Measurements from ENCODE around the gene VASN. TPM values are rescaled to one million over a fixed set of nuclear protein-coding genes. Genes with fewer than 3 reads are reported as not detected.

VASN gene
- total and polyA plus RNA-seq, 9 of the 15 experiments (the other 6 are each of a cell fraction or from before 2014, with no cell fraction given), result 0.01 to 2.5 (median 0.41) TPM; not detected in 1

DNA sequence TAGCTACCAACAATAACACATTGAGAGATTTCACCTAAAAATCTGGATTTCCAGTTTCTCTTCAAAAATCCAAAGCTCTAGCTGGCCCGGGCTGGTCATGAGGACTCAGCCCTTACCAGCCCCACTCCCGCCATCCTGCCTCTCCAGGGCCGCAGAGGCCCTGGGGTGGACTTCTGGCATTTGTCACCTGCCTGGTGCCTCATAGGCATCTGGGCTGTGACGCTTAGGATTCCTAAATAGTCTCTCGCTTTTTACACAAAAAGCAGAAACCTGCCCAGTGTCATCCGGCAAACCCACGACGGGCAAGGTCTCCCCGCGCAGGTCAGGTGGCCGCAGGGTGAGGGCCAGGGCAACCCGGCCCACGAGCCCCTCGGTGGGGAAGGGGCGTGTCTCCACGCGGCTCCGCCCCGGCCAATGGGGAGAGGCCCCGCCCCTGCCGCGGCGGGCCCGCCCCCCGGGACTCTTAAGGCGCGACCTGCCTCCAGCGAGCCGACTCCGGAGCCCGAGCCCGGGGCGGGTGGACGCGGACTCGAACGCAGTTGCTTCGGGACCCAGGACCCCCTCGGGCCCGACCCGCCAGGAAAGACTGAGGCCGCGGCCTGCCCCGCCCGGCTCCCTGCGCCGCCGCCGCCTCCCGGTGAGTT, at the start of gene VASN (continued):
- TF ChIP-seq, protein P1, sequence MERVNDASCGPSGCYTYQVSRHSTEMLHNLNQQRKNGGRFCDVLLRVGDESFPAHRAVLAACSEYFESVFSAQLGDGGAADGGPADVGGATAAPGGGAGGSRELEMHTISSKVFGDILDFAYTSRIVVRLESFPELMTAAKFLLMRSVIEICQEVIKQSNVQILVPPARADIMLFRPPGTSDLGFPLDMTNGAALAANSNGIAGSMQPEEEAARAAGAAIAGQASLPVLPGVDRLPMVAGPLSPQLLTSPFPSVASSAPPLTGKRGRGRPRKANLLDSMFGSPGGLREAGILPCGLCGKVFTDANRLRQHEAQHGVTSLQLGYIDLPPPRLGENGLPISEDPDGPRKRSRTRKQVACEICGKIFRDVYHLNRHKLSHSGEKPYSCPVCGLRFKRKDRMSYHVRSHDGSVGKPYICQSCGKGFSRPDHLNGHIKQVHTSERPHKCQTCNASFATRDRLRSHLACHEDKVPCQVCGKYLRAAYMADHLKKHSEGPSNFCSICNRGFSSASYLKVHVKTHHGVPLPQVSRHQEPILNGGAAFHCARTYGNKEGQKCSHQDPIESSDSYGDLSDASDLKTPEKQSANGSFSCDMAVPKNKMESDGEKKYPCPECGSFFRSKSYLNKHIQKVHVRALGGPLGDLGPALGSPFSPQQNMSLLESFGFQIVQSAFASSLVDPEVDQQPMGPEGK (CRISPR knock-in tag; IDR thresholded peaks at IDR 0.05; ENCODE audit: borderline replicate concordance), result no peak
- TF ChIP-seq BRF1 (IDR thresholded peaks at IDR 0.05; ENCODE audit: borderline replicate concordance, extremely low read depth, insufficient read length), result no peak
- no peak for TF ChIP-seq PTBP1 (IDR thresholded peaks at IDR 0.05; ENCODE audit: low read depth, low read length)
- TF ChIP-seq ELF4 (CRISPR knock-in tag; IDR thresholded peaks at IDR 0.05), result no peak
- TF ChIP-seq, protein P2, sequence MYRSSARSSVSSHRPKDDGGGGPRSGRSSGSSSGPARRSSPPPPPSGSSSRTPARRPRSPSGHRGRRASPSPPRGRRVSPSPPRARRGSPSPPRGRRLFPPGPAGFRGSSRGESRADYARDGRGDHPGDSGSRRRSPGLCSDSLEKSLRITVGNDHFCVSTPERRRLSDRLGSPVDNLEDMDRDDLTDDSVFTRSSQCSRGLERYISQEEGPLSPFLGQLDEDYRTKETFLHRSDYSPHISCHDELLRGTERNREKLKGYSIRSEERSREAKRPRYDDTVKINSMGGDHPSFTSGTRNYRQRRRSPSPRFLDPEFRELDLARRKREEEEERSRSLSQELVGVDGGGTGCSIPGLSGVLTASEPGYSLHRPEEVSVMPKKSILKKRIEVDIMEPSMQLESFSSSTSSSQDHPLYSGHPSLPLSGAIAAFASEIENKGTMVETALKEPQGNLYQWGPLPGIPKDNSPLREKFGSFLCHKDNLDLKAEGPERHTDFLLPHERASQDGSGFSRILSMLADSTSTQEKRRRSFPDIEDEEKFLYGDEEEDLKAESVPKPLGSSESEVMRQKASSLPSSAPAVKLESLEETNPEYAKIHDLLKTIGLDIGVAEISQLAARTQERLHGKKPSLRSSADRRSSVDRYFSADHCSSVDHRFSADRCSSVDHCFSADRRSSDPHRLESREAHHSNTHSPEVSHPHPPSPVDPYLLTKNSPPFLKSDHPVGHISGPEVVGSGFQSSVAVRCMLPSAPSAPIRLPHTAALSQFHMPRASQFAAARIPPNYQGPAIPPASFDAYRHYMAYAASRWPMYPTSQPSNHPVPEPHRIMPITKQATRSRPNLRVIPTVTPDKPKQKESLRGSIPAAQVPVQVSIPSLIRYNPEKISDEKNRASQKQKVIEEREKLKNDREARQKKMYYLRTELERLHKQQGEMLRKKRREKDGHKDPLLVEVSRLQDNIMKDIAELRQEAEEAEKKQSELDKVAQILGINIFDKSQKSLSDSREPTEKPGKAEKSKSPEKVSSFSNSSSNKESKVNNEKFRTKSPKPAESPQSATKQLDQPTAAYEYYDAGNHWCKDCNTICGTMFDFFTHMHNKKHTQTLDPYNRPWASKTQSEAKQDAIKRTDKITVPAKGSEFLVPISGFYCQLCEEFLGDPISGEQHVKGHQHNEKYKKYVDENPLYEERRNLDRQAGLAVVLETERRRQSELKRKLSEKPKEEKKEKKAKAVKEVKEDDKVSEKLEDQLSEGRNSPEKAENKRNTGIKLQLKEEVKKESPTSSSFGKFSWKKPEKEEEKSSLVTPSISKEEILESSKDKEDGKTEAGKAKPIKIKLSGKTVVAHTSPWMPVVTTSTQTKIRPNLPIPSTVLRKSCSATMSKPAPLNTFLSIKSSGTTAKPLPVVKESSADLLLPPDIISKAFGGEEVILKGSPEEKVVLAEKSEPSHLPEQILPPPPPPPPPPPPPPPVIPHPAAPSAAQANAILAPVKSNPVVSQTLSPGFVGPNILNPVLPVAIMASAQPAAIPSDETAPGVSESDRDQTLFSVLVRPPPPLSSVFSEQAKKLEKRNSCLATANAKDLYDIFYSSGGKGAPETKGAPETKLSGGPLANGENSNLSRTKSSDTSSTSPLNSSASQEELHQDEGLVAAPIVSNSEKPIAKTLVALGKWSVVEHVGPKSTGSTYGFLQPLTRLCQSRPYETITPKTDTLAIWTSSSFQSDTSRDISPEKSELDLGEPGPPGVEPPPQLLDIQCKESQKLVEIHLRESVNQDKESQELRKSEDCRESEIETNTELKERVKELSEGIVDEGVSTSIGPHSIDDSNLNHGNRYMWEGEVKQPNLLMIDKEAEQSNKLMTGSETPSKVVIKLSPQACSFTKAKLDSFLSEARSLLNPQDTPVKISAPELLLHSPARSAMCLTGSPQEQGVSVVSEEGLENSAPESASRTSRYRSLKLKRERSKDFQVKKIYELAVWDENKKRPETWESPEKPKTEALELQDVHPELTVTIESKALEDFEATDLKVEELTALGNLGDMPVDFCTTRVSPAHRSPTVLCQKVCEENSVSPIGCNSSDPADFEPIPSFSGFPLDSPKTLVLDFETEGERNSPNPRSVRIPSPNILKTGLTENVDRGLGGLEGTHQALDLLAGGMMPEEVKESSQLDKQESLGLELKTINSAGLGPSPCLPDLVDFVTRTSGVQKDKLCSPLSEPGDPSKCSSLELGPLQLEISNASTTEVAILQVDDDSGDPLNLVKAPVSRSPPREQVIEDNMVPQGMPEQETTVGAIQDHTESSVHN (IDR thresholded peaks at IDR 0.05; ENCODE audit: borderline replicate concordance in 1 of 2, low read depth in 1 of 2), result no peak
- TF ChIP-seq, protein P3, sequence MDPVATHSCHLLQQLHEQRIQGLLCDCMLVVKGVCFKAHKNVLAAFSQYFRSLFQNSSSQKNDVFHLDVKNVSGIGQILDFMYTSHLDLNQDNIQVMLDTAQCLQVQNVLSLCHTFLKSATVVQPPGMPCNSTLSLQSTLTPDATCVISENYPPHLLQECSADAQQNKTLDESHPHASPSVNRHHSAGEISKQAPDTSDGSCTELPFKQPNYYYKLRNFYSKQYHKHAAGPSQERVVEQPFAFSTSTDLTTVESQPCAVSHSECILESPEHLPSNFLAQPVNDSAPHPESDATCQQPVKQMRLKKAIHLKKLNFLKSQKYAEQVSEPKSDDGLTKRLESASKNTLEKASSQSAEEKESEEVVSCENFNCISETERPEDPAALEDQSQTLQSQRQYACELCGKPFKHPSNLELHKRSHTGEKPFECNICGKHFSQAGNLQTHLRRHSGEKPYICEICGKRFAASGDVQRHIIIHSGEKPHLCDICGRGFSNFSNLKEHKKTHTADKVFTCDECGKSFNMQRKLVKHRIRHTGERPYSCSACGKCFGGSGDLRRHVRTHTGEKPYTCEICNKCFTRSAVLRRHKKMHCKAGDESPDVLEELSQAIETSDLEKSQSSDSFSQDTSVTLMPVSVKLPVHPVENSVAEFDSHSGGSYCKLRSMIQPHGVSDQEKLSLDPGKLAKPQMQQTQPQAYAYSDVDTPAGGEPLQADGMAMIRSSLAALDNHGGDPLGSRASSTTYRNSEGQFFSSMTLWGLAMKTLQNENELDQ (CRISPR knock-in tag; IDR thresholded peaks at IDR 0.05; ENCODE audit: borderline replicate concordance), result no peak
- TF ChIP-seq, protein P4, sequence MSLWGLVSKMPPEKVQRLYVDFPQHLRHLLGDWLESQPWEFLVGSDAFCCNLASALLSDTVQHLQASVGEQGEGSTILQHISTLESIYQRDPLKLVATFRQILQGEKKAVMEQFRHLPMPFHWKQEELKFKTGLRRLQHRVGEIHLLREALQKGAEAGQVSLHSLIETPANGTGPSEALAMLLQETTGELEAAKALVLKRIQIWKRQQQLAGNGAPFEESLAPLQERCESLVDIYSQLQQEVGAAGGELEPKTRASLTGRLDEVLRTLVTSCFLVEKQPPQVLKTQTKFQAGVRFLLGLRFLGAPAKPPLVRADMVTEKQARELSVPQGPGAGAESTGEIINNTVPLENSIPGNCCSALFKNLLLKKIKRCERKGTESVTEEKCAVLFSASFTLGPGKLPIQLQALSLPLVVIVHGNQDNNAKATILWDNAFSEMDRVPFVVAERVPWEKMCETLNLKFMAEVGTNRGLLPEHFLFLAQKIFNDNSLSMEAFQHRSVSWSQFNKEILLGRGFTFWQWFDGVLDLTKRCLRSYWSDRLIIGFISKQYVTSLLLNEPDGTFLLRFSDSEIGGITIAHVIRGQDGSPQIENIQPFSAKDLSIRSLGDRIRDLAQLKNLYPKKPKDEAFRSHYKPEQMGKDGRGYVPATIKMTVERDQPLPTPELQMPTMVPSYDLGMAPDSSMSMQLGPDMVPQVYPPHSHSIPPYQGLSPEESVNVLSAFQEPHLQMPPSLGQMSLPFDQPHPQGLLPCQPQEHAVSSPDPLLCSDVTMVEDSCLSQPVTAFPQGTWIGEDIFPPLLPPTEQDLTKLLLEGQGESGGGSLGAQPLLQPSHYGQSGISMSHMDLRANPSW (CRISPR knock-in tag; IDR thresholded peaks at IDR 0.05), result no peak

All from K562 (cell line).